OCI-LY3 (cell line): ENCODE results near the gene NDFIP1.
"Not testable (repeated sequence)": the region's sequence is repeated elsewhere in the genome, so short reads cannot be mapped to it uniquely, and the experiment has no call there.

ENCODE experiments used
- H2AFZ ChIP-seq: fragments of 200-600, 300-600 bp; shearing (Covaris generic); 2 replicates; pipeline ENCODE4 v1.6.0; 2014; ENCODE audit warnings: antibody characterized with exemption, low read depth, low read length
- H3K27ac ChIP-seq: fragments of 200-600, 300-600 bp; sonication (generic); 2 replicates; pipeline ENCODE4 v1.5.1; 2014; ENCODE audit warnings: mild to moderate bottlenecking, low read length, moderate library complexity, mixed read lengths
- H3K27me3 ChIP-seq: fragments of 200-600, 300-600 bp; sonication (generic); 2 replicates; pipeline ENCODE4 v1.6.1; 2014; ENCODE audit warnings: low read depth, low read length, mixed read lengths
- H3K36me3 ChIP-seq: fragments of 200-600, 300-600 bp; sonication (generic); replicated peaks from 2 replicates; pipeline ENCODE3; 2014; ENCODE audit warnings: low read depth, low read length, mixed read lengths
- H3K4me1 ChIP-seq: fragments of 300-600, 200-600 bp; sonication (generic); 2 replicates; pipeline ENCODE4 v1.6.1; 2014; ENCODE audit warnings: low read length, mixed read lengths
- H3K4me2 ChIP-seq: fragments of 200-600, 300-600 bp; sonication (generic); 2 replicates; pipeline ENCODE4 v1.6.1; 2014; ENCODE audit warnings: low read length, mixed read lengths
- H3K4me3 ChIP-seq: fragments of 300-600, 200-600 bp; sonication (generic); 2 replicates; pipeline ENCODE4 v1.5.1; 2014; ENCODE audit warnings: antibody characterized with exemption, mild to moderate bottlenecking, low read length, moderate library complexity
- H3K79me2 ChIP-seq: fragments of 300-600, 200-600 bp; shearing (Covaris generic); 2 replicates; pipeline ENCODE4 v1.6.1; 2014; ENCODE audit warnings: mild to moderate bottlenecking, low read length, mixed read lengths
- H3K9ac ChIP-seq: fragments of 300-600, 200-600 bp; shearing (Covaris generic); 2 replicates; pipeline ENCODE4 v1.6.0; 2014; ENCODE audit warnings: mild to moderate bottlenecking, low read length, moderate library complexity
- H3K9me3 ChIP-seq: fragments of 200-600, 300-600 bp; shearing (Covaris generic); 2 replicates; pipeline ENCODE4 v1.6.1; 2014; ENCODE audit warnings: low read length, mixed read lengths; ENCODE audit not compliant: insufficient read depth
- H4K20me1 ChIP-seq: fragments of 200-600, 300-600 bp; sonication (generic); 2 replicates; pipeline ENCODE4 v1.6.1; 2016; ENCODE audit warnings: low read length, mixed read lengths; ENCODE audit not compliant: insufficient read depth
- EZH2phosphoT487 ChIP-seq: fragments of 200-600 bp; shearing (Covaris generic); IDR thresholded peaks from 2 replicates; pipeline ENCODE4 v1.6.1; 2018; ENCODE audit warnings: antibody characterized with exemption, mixed run types, low read depth
- TF ChIP-seq, protein P1 (sequence below): fragments of 200-600, 300-600 bp; sonication (generic); IDR thresholded peaks from 2 replicates; pipeline ENCODE4 v1.5.1; 2014; ENCODE audit warnings: antibody characterized with exemption, low read length, low read depth

NDFIP1 gene

DNA sequence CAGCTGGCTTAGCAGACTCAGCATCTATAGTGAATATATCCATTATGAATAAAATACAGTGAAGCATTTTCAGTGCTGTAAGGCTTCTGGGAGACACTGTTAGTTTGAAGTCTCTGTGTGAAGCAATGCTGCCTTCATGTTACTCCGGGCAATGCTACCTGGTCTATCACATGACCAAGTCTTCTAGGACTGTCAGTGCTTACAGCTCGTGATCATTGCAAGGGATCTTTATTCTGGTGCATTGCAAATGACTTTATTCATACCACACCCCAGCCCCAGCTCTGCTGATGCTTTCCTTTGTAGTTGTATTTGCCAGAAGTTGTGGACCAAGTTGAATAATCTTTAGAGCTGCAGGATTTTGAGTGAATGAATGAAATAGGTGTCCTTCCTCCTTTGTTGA is 21.9 kb upstream of the NDFIP1 start:
- Histone ChIP-seq H3K27me3 (peaks cover 12% of the 10 kb centered on the region), H3K4me2 (no peak overlapping the region), H2AFZ (no peak overlapping the region), H3K27ac (no peak overlapping the region), H4K20me1 (no peaks in the 10 kb centered on the region), H3K9ac (no peak overlapping the region), H3K36me3 (no peaks in the 10 kb centered on the region), H3K4me3 (no peak overlapping the region), H3K79me2 (no peaks in the 10 kb centered on the region), H3K4me1 (no peaks in the 10 kb centered on the region), H3K9me3 (no peaks in the 10 kb centered on the region)
- no peak for TF ChIP-seq EZH2phosphoT487
- TF ChIP-seq, protein P1, sequence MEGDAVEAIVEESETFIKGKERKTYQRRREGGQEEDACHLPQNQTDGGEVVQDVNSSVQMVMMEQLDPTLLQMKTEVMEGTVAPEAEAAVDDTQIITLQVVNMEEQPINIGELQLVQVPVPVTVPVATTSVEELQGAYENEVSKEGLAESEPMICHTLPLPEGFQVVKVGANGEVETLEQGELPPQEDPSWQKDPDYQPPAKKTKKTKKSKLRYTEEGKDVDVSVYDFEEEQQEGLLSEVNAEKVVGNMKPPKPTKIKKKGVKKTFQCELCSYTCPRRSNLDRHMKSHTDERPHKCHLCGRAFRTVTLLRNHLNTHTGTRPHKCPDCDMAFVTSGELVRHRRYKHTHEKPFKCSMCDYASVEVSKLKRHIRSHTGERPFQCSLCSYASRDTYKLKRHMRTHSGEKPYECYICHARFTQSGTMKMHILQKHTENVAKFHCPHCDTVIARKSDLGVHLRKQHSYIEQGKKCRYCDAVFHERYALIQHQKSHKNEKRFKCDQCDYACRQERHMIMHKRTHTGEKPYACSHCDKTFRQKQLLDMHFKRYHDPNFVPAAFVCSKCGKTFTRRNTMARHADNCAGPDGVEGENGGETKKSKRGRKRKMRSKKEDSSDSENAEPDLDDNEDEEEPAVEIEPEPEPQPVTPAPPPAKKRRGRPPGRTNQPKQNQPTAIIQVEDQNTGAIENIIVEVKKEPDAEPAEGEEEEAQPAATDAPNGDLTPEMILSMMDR: no peak

DNA sequence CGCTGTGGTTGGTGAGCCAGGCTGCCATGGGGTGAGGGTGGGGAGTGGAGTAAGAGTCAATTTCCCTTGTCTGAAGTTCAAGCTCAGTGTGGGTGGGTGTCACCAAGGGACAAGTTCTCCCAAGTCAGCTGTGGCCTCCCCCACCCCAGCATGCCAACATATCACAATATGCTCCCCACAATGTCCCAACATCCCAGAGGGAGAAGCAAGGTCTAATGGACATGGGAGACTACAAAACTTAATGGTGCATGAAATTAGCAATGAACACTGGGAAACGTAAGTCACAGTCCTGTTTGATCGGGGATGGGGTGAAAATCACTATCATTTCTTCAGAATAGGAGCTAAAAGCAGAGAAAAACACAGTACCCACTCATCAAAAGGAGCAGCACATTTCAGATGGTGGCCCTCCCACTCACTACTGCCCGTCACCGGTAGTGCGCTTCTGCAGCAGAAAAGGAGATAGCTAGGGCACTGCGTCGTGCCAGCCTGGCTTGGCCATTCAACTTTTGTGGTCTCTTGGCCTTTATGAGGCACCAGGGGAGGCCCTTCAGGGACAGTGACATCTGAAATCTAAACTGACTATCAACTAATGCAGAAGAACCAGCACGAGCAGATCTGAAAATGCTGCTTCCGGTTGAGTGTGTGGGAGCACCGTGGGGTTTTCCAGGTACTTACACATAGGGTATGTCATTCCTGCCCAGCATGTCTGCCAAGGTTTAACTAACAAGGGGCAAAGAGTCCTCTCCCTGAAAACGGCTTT is 20.5 kb upstream of the NDFIP1 start:
- TF ChIP-seq, protein P1: no peak
- TF ChIP-seq EZH2phosphoT487: no peak
- Histone ChIP-seq H4K20me1 (no peaks in the 10 kb centered on the region), H3K27ac (no peak overlapping the region), H3K9me3 (no peaks in the 10 kb centered on the region), H3K4me2 (no peak overlapping the region), H3K36me3 (no peaks in the 10 kb centered on the region), H3K79me2 (no peaks in the 10 kb centered on the region), H3K4me3 (no peak overlapping the region), H3K27me3 (peaks cover 4% of the 10 kb centered on the region; the same call in 1 of the 2 replicates), H3K9ac (no peak overlapping the region), H3K4me1 (no peaks in the 10 kb centered on the region), H2AFZ (no peak overlapping the region)

DNA sequence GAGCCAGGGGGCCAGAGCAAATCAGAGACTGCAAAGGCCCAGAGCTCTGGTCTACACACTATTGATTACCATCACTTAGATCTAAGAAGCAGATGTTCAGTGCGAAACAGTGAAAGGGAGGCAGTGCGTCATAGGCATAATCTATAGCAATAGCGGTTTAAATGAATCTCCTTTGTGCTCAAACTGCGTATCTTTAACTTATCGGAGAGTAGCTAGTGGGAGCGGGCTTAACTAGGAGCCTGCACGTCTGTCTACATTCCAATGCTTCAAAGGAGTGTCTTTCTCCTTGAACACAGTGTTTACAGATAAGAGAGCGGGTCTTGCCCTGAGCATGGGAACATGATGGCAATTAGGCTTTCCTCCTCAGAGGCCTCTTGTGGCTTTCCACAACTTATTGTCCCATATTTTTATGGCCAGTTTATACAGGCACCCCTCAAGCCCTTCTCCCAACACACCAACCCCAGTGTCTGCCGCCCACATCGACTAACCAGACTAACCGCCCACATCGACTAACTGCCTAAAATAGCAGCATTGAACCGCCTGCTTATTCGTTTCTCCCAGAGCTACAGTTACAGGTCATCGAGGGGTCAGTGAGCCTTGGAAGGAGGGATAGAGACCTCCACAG is 19.6 kb upstream of the NDFIP1 start:
- not testable (repeated sequence) for H3K27me3 ChIP-seq, H3K4me2 ChIP-seq, H3K9me3 ChIP-seq, H4K20me1 ChIP-seq, H3K9ac ChIP-seq, H3K4me1 ChIP-seq, H3K27ac ChIP-seq, H3K36me3 ChIP-seq, H2AFZ ChIP-seq, H3K79me2 ChIP-seq, H3K4me3 ChIP-seq

DNA sequence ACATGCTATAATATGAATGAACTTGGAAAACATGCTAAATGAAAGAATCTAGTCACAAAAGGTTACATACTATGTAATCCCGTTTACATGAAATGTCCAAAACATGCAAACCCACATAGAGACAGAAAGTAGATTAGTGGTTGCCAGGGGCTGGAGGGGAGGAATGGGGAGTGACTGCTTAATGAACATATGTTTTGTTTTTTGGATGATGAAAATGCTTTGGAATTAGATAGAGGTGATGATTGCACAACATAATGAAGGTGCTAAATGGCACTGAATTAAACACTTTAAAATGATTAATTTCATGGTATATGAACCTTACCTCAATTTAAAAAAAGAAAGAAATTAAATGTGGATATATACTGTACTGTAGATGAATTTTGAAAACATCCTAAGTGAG is 17.6 kb upstream of the NDFIP1 start:
- Histone ChIP-seq H3K9me3 (no peaks in the 10 kb centered on the region), H3K4me3 (no peak overlapping the region), H3K79me2 (no peaks in the 10 kb centered on the region), H3K27me3 (peaks cover 4% of the 10 kb centered on the region; the same call in 1 of the 2 replicates), H3K27ac (no peak overlapping the region), H3K4me2 (no peak overlapping the region), H3K36me3 (no peaks in the 10 kb centered on the region), H4K20me1 (no peaks in the 10 kb centered on the region), H3K9ac (no peak overlapping the region), H3K4me1 (no peaks in the 10 kb centered on the region), H2AFZ (no peak overlapping the region)
- TF ChIP-seq EZH2phosphoT487: no peak
- TF ChIP-seq, protein P1: no peak
